ENCODE data around the gene SLC30A2.

SLC30A2 gene

DNA sequence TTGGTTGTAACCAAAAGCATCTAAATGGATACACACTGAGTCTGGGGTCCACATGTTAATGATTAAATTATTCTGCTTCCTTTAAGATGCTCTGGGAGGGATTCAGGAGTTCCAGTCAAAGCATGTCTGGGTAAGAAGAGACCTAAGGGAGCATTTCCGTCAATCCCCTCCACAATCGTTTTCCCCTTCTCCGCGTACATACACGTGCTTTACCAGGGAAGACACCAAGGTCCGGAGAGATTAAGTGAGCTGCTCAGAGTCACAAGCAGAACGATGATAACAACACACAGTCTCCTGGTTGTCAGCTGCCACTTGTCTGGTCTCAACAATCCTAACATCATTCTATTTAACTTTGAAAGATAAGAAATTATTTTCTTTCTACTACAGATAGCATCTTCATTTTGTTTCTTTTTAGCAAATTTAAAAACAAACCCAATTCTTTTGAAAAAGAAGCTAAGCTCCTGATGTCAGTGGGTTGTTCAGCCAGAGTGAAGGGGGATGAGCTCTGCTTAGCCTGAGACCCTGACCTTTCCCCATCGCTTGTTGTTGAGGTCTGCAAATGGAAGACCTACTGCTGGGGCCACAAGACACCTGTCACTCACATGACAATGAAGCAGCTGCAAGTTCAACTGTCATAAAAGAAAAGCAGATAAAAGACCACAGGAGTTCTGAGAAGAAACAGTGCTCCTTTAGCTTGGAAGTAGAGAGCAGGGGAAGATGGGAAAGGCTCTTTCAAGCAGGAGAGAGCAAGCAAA lies 52.5 kb downstream of the SLC30A2 start:
- no peak for DNase-seq

DNA sequence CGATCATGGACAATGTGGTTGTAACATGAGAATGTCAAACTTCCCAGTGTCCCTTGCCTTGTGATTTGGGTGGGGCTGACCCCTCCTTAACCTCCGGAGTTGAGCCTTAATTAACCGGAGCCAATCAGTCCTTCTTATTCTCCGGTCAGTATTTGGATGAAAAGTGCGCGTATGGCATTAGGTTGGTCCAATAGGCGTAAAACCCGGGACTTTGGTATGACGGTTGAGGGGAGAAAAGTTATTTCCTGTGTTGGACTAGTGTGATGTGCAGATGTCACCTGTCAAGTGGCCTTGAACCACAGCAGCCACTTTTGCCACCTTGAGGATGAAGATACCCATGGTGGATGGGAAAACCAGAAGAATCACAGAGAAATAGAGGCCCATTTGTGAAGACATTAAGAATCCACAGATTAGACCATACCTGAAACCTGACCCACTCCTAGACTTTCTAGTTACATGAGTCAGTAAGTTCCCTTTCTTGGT lies 53.2 kb downstream of the SLC30A2 start:
- no peak for DNase-seq

DNA sequence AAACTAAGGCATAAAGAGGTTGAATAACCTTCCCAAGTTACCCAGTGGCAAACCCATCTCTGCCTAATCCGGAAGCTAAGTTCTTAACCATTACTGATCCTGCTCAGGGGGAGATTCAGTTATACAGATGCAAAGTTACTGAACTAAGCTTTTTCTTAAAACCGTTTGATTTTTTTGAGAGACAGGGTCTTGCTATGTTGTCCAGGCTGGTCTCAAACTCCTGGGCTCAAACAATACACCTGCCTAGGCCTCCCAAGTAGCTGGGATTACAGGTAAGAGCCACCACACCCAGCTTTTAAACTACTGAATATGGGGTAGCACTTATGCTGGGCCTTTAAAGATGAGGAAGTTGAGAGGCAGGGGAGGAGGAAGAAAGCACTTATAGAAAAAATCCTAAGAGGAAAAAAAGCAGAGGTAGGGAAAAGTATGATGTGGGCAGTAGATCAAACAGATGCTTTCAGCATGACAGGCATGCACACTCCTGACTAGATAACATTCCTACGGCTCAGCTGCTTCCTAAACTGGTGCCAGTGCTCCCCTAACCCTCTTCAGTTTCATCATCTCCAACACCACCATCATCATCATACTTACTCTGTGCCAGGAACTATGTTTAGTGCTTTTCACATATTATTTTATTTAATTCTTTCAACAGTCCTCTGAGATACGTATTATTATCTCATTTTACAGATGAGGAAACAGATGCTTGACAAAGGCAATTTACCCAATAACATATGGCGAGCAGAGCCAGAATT lies 53.8 kb downstream of the SLC30A2 start:
- no peak for DNase-seq

DNA sequence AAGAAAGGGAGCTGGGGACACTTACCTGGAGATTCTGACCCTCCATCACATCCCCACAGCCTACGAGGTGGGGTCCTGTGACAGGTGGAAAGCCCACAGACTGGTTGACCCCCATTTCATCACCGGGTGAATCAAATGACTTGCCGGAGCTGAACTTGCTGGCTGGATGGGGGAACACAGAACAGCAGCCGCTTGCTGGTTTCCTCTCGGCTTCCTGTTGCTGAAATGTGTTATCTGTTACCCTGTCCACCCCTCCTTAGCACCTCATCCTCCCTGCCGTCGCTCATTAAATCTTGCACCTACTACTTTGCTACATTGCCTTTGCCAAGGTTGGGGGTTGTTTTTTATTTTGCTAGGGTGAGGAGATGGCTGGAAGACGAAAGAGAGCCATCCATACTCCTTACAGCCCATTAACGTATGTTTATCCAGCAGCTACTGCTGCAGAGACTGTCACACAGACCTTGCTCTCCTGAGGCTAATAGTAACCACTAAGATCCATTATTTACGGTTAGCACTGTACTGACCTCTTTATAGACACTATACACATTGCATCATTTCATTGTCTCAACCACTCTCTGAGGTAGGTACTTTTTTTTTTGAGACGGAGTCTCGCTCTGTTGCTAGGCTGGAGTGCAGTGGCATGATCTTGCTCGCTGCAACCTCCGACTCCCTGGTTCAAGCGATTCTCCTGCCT lies 55.1 kb downstream of the SLC30A2 start:
- DNase-seq: no peak

DNA sequence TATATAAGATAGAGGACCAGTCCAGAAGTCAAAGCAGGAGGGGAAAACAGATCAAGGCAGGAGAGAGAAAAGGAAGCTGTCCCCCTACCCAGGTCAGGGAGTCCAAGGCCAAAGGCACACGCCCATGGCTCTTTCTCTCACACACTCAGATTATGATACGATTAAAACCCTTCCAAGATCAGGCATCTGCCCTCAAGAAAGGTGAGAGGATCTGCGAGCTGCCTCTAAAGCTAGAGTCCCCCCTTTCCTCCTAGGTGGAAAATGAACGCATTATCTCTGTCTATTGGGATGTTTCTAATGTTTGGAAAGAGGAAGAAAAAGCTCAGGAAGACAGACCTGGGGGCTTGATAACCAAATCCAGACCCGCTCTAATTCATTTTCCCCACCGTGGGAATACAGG lies 55.7 kb downstream of the SLC30A2 start:
- DNase-seq: no peak

DNA sequence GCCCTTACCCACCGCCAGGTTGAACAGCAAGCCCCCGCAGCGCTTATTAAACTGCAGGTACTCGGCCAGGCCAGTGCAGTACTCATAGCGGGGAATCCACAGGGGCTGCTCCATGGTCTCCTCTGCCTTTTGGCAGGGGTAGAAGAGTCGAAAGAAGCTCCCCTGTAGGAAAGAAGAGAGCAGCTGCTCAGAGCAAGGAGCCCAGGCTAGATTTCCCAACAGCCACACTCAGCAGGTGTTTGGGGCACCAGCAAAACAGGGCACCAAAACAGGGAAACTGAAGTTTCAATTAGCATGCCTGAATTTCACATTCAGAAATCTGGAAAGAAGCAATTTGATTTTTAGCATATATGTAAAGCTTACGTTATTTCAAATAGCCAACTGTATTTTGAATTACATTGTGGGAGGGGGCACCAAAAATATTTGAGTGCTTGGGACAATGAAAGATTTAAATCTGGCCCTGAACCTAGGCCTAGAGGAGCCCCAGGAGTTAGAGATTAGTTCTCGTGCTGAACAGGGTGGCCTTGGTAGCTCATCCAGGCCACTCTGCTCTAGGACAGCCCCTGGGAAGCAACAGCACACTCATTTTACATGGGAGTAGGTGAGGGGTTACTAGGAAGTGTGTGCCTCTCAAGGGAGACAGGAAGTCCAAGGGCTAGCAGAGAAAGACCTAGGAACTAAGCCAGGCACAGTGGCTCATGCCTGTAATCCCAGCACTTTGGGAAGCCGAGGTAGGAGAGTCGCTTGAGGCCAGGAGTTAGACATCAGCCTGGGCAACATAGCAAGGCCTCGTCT lies 56.3 kb downstream of the SLC30A2 start:
- DNase-seq: no peak

DNA sequence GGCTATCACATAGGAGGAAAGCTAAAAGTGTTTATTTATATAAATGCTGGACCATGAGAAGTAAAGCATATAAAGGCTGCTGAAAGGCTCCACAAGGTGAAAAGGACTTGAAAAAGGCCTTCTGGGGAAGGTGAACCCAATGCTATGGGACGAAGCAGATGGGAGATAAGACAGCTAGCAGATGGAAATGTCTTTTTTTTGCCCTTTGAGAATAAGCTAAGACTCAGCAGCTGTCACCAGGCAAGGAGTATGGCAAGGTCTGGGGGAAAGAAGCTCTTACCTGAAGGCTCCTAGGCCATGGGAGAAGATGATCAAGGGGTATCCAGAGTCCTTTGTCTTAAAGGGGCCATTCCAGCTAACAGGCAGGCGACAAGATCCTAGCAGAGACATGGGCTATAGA lies 58.0 kb downstream of the SLC30A2 start:
- DNase-seq: no peak

All from NCI-H1417 treated with DMSO at 0.1 percent for 48 hours (cell line).